Caco-2 (cell line): ENCODE measurements around the gene CCDC197. TPM values are rescaled to one million over a fixed set of nuclear protein-coding genes. Genes with fewer than 3 reads are reported as not detected.

Source experiments
- BruUV-seq: library from RNA; stranded (reverse); fragments of 400-500 nt; replicated peaks from 2 replicates; lab custom pipeline; 2021; lab: Mats Ljungman, UMichigan
- CTCF ChIA-PET: fragments of 300-600 bp; sonication (Branson Sonifier 250); formaldehyde crosslinking; loops from one replicate; lab custom pipeline; 2022; ENCODE audit warnings: antibody characterized with exemption; lab: Charles Lee
- POLR2A ChIA-PET: fragments of 300-600 bp; sonication (Branson Sonifier 250); formaldehyde crosslinking; loops from one replicate; lab custom pipeline; 2022; ENCODE audit warnings: antibody characterized with exemption; lab: Charles Lee
- DNase-seq, 2 experiments: peaks; one replicate each; pipeline versions ENCODE4 v3.0.0 to v3.0.0-alpha.2; 2020 to 2022
- H3K27me3 ChIP-seq: replicated peaks from 2 replicates; pipeline ENCODE4 v1.6.0; 2011; ENCODE audit warnings: low read length; ENCODE audit not compliant: control insufficient read depth, insufficient read depth
- H3K36me3 ChIP-seq: 2 replicates; pipeline ENCODE4 v1.5.1; 2011; ENCODE audit warnings: low read length; ENCODE audit not compliant: control insufficient read depth, insufficient read depth
- H3K4me1 ChIP-seq: fragments of 250-450 bp; sonication (Bioruptor Pico); 2 replicates; pipeline ENCODE4 v1.5.1; 2020; ENCODE audit warnings: mild to moderate bottlenecking
- H3K4me3 ChIP-seq: 2 replicates; pipeline ENCODE4 v1.5.1; 2011; ENCODE audit warnings: low read depth, mild to moderate bottlenecking, control low read depth, low read length
- H3K9me3 ChIP-seq: fragments of 250-450 bp; sonication (Bioruptor Pico); 2 replicates; pipeline ENCODE4 v1.5.1; 2020; ENCODE audit warnings: mild to moderate bottlenecking, moderate library complexity
- H3K27ac Mint-ChIP-seq: one replicate; pipeline ENCODE4 v1.8.0; 2022; ENCODE audit warnings: mixed read lengths; ENCODE audit not compliant: unreplicated experiment
- H3K27me3 Mint-ChIP-seq: one replicate; pipeline ENCODE4 v1.8.0; 2022; ENCODE audit warnings: mixed read lengths; ENCODE audit not compliant: insufficient read depth, unreplicated experiment
- H3K36me3 Mint-ChIP-seq: one replicate; pipeline ENCODE4 v1.8.0; 2022; ENCODE audit warnings: mild to moderate bottlenecking, mixed read lengths; ENCODE audit not compliant: insufficient read depth, unreplicated experiment
- H3K4me1 Mint-ChIP-seq: one replicate; pipeline ENCODE4 v1.8.0; 2022; ENCODE audit warnings: low read depth, mixed read lengths; ENCODE audit not compliant: unreplicated experiment
- H3K4me3 Mint-ChIP-seq: one replicate; pipeline ENCODE4 v1.8.0; 2022; ENCODE audit warnings: mild to moderate bottlenecking, moderate library complexity, mixed read lengths; ENCODE audit not compliant: unreplicated experiment
- H3K9me3 Mint-ChIP-seq: one replicate; pipeline ENCODE4 v1.8.0; 2022; ENCODE audit warnings: mixed read lengths; ENCODE audit not compliant: unreplicated experiment
- intact Hi-C: fragments of 100-400 bp; cut with micrococcal nuclease; formaldehyde crosslinking; loops from one replicate; pipeline ENCODE4 v1.10.0; 2022; ENCODE audit not compliant: unreplicated experiment
- total RNA-seq: library from RNA; stranded (reverse); gene quantifications from 2 replicates; pipeline ENCODE4 v1.2.3, GENCODE V29; 2022
- TF ChIP-seq, protein P1 (sequence below), 2 experiments: fragments of 200-600 bp in 1 of 2; IDR thresholded peaks; 1 replicate in 1 of 2; 2 replicates in 1 of 2; pipeline versions ENCODE4 v1.5.1 to v1.8.0; 2011 to 2022; ENCODE audit warnings: antibody characterized with exemption in 1 of 2, control low read depth in 1 of 2, inconsistent platforms in 1 of 2, low read depth in 1 of 2, low read length in 1 of 2, mild to moderate bottlenecking in 1 of 2, moderate library complexity in 1 of 2; ENCODE audit not compliant: insufficient read depth in 1 of 2, severe bottlenecking in 1 of 2, unreplicated experiment in 1 of 2

The CCDC197 gene
- total RNA-seq, 1 experiment from 2014 or later, result not detected

GRCh38 chr14:94043111-94043755 is 46.1 kb downstream of the CCDC197 start:
- DNase-seq, result no peak
- H3K4me3 ChIP-seq, result no peak overlapping the region
- Mint-ChIP-seq H3K9me3 (no peaks in the 10 kb centered on the region), H3K4me1 (no peaks in the 10 kb centered on the region), H3K36me3 (peaks cover 28% of the 10 kb centered on the region), H3K27ac (no peak overlapping the region), H3K4me3 (no peak overlapping the region), H3K27me3 (no peaks in the 10 kb centered on the region)
- TF ChIP-seq, protein P1, sequence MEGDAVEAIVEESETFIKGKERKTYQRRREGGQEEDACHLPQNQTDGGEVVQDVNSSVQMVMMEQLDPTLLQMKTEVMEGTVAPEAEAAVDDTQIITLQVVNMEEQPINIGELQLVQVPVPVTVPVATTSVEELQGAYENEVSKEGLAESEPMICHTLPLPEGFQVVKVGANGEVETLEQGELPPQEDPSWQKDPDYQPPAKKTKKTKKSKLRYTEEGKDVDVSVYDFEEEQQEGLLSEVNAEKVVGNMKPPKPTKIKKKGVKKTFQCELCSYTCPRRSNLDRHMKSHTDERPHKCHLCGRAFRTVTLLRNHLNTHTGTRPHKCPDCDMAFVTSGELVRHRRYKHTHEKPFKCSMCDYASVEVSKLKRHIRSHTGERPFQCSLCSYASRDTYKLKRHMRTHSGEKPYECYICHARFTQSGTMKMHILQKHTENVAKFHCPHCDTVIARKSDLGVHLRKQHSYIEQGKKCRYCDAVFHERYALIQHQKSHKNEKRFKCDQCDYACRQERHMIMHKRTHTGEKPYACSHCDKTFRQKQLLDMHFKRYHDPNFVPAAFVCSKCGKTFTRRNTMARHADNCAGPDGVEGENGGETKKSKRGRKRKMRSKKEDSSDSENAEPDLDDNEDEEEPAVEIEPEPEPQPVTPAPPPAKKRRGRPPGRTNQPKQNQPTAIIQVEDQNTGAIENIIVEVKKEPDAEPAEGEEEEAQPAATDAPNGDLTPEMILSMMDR (IDR thresholded peaks at IDR 0.05; ENCODE audit: insufficient read depth in 1 of 2, low read depth in 1 of 2, low read length in 1 of 2, severe bottlenecking in 1 of 2, unreplicated experiment in 1 of 2), result no peak
- no peaks in the 10 kb centered on the region for H3K9me3 ChIP-seq
- BruUV-seq, result no TSS peak
- ChIA-PET POLR2A (no interaction called here), CTCF (no interaction called here)
- H3K36me3 ChIP-seq, result no peaks in the 10 kb centered on the region
- intact Hi-C loops, result no loop called here
- H3K27me3 ChIP-seq, result no peaks in the 10 kb centered on the region
- no peaks in the 10 kb centered on the region for H3K4me1 ChIP-seq

DNA sequence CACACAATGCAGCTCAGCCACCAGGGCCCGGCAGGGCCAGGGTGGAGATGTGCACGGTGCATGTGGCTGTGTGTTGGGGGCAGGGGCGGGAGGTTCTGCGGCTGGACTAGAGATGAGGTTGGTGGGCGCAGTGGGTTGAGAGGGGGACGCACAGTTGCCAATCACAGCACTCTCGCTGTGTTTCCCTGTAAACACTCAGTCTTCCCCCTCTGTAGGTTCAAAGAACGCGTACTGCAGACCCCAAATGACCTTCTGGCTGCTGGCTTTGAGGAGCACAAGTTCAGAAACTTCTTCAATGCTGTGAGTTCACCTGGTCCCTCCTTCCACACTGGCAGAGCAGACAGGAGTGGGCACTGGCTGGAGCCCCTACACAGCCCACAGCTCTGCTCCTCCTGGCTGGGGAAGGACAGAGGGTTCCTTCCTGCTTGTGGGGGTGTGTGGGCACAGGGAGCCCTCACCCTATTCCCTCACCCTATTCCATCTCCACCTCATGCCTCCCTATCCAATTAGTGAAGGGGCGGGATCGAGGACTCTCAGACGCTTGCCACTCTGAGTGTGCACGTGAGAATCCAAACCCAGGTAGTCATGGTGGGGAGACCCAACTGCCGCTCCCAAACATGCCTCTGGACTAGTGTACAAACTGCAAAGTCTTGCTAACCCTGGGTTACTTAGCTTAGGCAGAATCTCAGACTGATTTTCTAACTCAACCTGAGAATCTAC is 46.8 kb downstream of the CCDC197 start:
- BruUV-seq, result no TSS peak
- CTCF ChIA-PET, result no interaction called here
- intact Hi-C loops, result no loop called here
- Mint-ChIP-seq H3K9me3 (no peaks in the 10 kb centered on the region), H3K4me1 (no peaks in the 10 kb centered on the region), H3K27ac (no peak overlapping the region), H3K4me3 (no peak overlapping the region), H3K36me3 (peaks cover 30% of the 10 kb centered on the region), H3K27me3 (no peaks in the 10 kb centered on the region)
- H3K36me3 ChIP-seq, result no peaks in the 10 kb centered on the region
- no peaks in the 10 kb centered on the region for H3K27me3 ChIP-seq
- H3K9me3 ChIP-seq, result no peaks in the 10 kb centered on the region
- DNase-seq, result no peak
- TF ChIP-seq, protein P1 (IDR thresholded peaks at IDR 0.05; ENCODE audit: insufficient read depth in 1 of 2, low read depth in 1 of 2, low read length in 1 of 2, severe bottlenecking in 1 of 2, unreplicated experiment in 1 of 2), result no peak
- POLR2A ChIA-PET, result no interaction called here
- H3K4me1 ChIP-seq, result no peaks in the 10 kb centered on the region
- H3K4me3 ChIP-seq, result no peak overlapping the region

DNA sequence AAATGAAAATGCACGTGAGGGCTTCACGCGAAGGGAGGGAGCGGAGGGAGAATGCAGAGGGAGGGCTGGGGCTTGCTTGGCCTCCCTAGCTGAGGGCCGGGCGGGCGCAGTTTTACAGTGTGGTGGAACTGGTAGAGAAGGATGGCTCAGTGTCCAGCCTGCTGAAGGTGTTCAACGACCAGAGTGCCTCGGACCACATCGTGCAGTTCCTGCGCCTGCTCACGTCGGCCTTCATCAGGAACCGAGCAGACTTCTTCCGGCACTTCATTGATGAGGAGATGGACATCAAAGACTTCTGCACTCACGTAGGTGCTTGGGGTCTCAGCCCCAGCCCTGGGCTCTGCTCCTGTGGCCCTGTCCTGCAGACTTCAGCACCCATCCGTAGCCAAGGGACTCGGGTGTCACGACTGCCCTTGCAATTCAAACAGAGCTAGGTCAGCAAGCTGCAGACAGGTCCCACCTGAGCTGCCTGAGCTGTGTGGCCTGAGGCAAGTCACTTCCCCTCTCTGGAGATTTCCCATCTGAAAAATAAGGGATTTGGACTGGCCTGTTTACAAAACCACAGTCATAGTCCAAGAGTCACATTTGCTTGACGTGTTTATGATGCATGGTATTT is 47.5 kb downstream of the CCDC197 start:
- no peaks in the 10 kb centered on the region for H3K36me3 ChIP-seq
- Mint-ChIP-seq H3K27ac (no peak overlapping the region), H3K36me3 (peaks cover 32% of the 10 kb centered on the region), H3K9me3 (no peaks in the 10 kb centered on the region), H3K4me1 (no peaks in the 10 kb centered on the region), H3K4me3 (no peak overlapping the region), H3K27me3 (no peaks in the 10 kb centered on the region)
- TF ChIP-seq, protein P1 (IDR thresholded peaks at IDR 0.05; ENCODE audit: insufficient read depth in 1 of 2, low read depth in 1 of 2, low read length in 1 of 2, severe bottlenecking in 1 of 2, unreplicated experiment in 1 of 2), result no peak
- no peaks in the 10 kb centered on the region for H3K4me1 ChIP-seq
- no peaks in the 10 kb centered on the region for H3K27me3 ChIP-seq
- no TSS peak for BruUV-seq
- H3K4me3 ChIP-seq, result no peak overlapping the region
- no peak for DNase-seq
- CTCF ChIA-PET, result no interaction called here
- POLR2A ChIA-PET, result no interaction called here
- no peaks in the 10 kb centered on the region for H3K9me3 ChIP-seq
- intact Hi-C loops, result no loop called here
